Stomach (tissue), 4 donors: ENCODE data around the gene ARMC10.

Experiments used
- CTCF ChIP-seq, 7 experiments: fragments of 450-650 bp in 4 of 7; fragments of 200-600 bp in 3 of 7; sonication (generic) in 3 of 7; IDR thresholded peaks; one replicate each; pipeline ENCODE4 v1.5.1; 2016 to 2019; ENCODE audit warnings: antibody characterized with exemption in 7 of 7, control low read depth in 2 of 7, mild to moderate bottlenecking in 1 of 7
- POLR2A ChIP-seq, 4 donors: fragments of 450-650 bp; IDR thresholded peaks; one replicate each; pipeline ENCODE4 v1.6.1; 2016; ENCODE audit warnings: antibody characterized with exemption in 4 of 4, control low read depth in 2 of 4, mild to moderate bottlenecking in 1 of 4, moderate library complexity in 1 of 4
- POLR2AphosphoS5 ChIP-seq, 3 donors: sonication (generic); formaldehyde crosslinking; IDR thresholded peaks; one replicate each; pipeline ENCODE4 v1.6.1; 2016; ENCODE audit warnings: antibody characterized with exemption in 3 of 3

GRCh38 chr7:103025341-103025740 is 49.6 kb upstream of the ARMC10 start:
- TF ChIP-seq POLR2A (IDR thresholded peaks at IDR 0.05) (no peak), CTCF (IDR thresholded peaks at IDR 0.05) (no peak), POLR2AphosphoS5 (IDR thresholded peaks at IDR 0.05) (no peak)
